ENCODE results near the gene HECW1.

DNA sequence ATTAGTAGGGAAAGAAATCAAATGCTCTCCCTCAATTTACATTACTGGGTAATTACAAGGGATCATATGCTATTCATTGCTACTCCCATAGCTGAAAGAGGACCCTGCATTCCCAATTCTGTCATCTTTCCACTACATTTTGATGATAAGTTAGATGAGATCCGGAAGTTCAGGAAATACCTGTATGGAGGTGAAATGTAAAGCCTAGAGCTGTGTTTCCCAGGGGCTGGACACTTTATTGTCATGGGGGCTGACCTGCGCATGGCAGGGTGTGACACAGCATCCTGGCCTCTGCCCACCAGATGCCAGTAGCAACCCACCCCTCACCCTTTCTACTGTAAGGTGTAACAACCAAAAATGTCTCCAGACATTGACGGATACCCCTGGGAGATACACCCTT is 56.6 kb downstream of the HECW1 start:
- TF ChIP-seq, protein P1, sequence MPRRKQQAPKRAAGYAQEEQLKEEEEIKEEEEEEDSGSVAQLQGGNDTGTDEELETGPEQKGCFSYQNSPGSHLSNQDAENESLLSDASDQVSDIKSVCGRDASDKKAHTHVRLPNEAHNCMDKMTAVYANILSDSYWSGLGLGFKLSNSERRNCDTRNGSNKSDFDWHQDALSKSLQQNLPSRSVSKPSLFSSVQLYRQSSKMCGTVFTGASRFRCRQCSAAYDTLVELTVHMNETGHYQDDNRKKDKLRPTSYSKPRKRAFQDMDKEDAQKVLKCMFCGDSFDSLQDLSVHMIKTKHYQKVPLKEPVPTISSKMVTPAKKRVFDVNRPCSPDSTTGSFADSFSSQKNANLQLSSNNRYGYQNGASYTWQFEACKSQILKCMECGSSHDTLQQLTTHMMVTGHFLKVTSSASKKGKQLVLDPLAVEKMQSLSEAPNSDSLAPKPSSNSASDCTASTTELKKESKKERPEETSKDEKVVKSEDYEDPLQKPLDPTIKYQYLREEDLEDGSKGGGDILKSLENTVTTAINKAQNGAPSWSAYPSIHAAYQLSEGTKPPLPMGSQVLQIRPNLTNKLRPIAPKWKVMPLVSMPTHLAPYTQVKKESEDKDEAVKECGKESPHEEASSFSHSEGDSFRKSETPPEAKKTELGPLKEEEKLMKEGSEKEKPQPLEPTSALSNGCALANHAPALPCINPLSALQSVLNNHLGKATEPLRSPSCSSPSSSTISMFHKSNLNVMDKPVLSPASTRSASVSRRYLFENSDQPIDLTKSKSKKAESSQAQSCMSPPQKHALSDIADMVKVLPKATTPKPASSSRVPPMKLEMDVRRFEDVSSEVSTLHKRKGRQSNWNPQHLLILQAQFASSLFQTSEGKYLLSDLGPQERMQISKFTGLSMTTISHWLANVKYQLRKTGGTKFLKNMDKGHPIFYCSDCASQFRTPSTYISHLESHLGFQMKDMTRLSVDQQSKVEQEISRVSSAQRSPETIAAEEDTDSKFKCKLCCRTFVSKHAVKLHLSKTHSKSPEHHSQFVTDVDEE (CRISPR knock-in tag; IDR thresholded peaks at IDR 0.05): no peak
- TF ChIP-seq ZFP30 (CRISPR knock-in tag; IDR thresholded peaks at IDR 0.05): no peak
- TF ChIP-seq, protein P2, sequence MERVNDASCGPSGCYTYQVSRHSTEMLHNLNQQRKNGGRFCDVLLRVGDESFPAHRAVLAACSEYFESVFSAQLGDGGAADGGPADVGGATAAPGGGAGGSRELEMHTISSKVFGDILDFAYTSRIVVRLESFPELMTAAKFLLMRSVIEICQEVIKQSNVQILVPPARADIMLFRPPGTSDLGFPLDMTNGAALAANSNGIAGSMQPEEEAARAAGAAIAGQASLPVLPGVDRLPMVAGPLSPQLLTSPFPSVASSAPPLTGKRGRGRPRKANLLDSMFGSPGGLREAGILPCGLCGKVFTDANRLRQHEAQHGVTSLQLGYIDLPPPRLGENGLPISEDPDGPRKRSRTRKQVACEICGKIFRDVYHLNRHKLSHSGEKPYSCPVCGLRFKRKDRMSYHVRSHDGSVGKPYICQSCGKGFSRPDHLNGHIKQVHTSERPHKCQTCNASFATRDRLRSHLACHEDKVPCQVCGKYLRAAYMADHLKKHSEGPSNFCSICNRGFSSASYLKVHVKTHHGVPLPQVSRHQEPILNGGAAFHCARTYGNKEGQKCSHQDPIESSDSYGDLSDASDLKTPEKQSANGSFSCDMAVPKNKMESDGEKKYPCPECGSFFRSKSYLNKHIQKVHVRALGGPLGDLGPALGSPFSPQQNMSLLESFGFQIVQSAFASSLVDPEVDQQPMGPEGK (CRISPR knock-in tag; IDR thresholded peaks at IDR 0.05; ENCODE audit: borderline replicate concordance): no peak
- no peak for TF ChIP-seq ZNF8 (CRISPR knock-in tag; IDR thresholded peaks at IDR 0.05)
- no peak for TF ChIP-seq BACH2 (CRISPR knock-in tag; IDR thresholded peaks at IDR 0.05; ENCODE audit: borderline replicate concordance)

Measured in SK-N-SH treated with all-trans-retinoic acid at 6 μM for 48 hours (cell line).